Thoracic aorta (tissue), 2 donors: ENCODE measurements around the gene PLEKHH3. TPM values are rescaled to one million over a fixed set of nuclear protein-coding genes. Genes with fewer than 3 reads are reported as not detected.

Experiments used
- ATAC-seq: fragments of 150-250 bp; one replicate; pipeline ENCODE4 v1.8.0; 2017; ENCODE audit warnings: low read depth; ENCODE audit not compliant: insufficient number of reproducible peaks, low FRiP score
- DNase-seq: peaks from one replicate; pipeline ENCODE4 v3.0.0-alpha.2; 2020; ENCODE audit warnings: low spot score
- H3K27ac ChIP-seq, 2 donors: fragments of 200-600 bp; sonication (generic); 1 replicate in 1 of 2; 2 replicates in 1 of 2; pipeline ENCODE4 v1.5.1; 2016; ENCODE audit warnings: mild to moderate bottlenecking in 2 of 2, moderate library complexity in 2 of 2
- H3K27me3 ChIP-seq: fragments of 200-600 bp; sonication (generic); replicated peaks from 2 replicates; pipeline ENCODE4 v1.6.0; 2016; ENCODE audit warnings: mild to moderate bottlenecking; ENCODE audit not compliant: insufficient read depth
- H3K36me3 ChIP-seq: fragments of 200-600 bp; sonication (generic); one replicate; pipeline ENCODE4 v1.5.1; 2016
- H3K4me1 ChIP-seq, 2 donors: fragments of 200-600 bp; sonication (generic); 1 replicate in 1 of 2; 2 replicates in 1 of 2; pipeline versions ENCODE4 v1.5.1 to v1.6.0; 2016; ENCODE audit warnings: low read depth in 2 of 2, mild to moderate bottlenecking in 1 of 2; ENCODE audit not compliant: control insufficient read depth in 1 of 2
- H3K4me3 ChIP-seq: fragments of 200-600 bp; sonication (generic); 2 replicates; pipeline ENCODE4 v1.5.1; 2016; ENCODE audit warnings: mild to moderate bottlenecking
- H3K9me3 ChIP-seq: fragments of 200-600 bp; sonication (generic); 2 replicates; pipeline ENCODE4 v1.5.1; 2016
- total RNA-seq, 2 donors: library from RNA; depleted of rRNA; stranded (reverse); fragments of >200 nt; gene quantifications; one replicate each; pipeline versions ENCODE4 v1.1.0 to v1.2.3, GENCODE V29; 2016
- TF ChIP-seq, protein P1 (sequence below): fragments of 200-600 bp; sonication (generic); IDR thresholded peaks from one replicate; pipeline ENCODE4 v1.5.1; 2019; ENCODE audit warnings: antibody characterized with exemption

Gene PLEKHH3
- total RNA-seq, 2 donors from 2014 or later, result 54.8 to 59.2 TPM

DNA sequence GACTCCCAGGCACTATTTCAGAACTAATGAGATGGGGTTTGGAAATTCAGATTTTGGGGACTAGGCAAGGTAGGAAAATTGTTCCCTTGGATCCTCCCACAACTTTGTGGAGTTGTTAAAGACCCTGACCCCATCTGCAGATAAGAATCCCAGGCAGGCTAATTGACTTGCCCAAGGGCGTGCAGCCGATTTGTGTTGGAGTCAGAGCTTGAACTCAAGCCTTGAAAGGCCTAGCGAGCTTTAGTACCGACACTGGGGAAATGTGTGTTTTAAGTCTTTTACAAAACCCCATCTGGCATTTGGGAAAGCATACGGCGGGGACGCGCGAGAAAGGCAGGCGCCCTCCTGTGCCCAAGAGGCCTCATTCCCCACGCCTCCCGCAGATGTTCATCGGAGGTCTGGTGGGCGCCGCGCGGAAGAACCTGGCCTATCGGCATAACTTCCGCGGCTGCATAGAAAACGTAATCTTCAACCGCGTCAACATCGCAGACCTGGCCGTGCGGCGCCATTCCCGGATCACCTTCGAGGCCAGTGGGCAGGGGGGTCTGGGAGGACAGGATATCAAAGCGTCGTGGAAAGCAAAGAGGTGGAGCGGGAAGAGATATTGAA, 9.8 kb upstream of the PLEKHH3 start:
- Histone ChIP-seq H3K36me3 (peaks cover 7% of the 10 kb centered on the region), H3K9me3 (no peaks in the 10 kb centered on the region)

DNA sequence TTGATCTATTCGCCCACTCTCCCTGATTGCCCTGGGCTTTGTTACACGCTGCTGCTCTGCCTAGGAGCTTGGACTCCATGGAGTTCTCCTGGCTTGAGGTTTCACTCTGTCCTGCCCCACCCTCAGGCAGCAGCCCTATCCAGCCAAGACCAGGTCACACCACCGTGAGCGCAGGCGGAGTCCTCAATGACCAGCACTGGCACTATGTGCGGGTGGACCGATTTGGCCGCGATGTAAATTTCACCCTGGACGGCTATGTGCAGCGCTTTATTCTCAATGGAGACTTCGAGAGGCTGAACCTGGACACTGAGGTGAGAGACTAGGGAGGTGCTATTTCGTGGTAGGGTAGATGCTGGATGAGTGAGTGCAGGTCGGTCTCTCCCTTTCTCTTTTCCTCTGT, 9.0 kb upstream of the PLEKHH3 start:
- ATAC-seq, result no peak
- no peak overlapping the region for H3K27ac ChIP-seq
- H3K4me3 ChIP-seq, result no peak overlapping the region
- peaks cover 4% of the 10 kb centered on the region for H3K36me3 ChIP-seq
- H3K27me3 ChIP-seq, result no peaks in the 10 kb centered on the region
- peaks cover 10 to 24% of the 10 kb centered on the region in 2 donors for H3K4me1 ChIP-seq
- DNase-seq, result no peak
- TF ChIP-seq, protein P1, sequence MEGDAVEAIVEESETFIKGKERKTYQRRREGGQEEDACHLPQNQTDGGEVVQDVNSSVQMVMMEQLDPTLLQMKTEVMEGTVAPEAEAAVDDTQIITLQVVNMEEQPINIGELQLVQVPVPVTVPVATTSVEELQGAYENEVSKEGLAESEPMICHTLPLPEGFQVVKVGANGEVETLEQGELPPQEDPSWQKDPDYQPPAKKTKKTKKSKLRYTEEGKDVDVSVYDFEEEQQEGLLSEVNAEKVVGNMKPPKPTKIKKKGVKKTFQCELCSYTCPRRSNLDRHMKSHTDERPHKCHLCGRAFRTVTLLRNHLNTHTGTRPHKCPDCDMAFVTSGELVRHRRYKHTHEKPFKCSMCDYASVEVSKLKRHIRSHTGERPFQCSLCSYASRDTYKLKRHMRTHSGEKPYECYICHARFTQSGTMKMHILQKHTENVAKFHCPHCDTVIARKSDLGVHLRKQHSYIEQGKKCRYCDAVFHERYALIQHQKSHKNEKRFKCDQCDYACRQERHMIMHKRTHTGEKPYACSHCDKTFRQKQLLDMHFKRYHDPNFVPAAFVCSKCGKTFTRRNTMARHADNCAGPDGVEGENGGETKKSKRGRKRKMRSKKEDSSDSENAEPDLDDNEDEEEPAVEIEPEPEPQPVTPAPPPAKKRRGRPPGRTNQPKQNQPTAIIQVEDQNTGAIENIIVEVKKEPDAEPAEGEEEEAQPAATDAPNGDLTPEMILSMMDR, result no peak
- no peaks in the 10 kb centered on the region for H3K9me3 ChIP-seq

More for the DNA sequence above, 9.8 kb upstream of the PLEKHH3 start:
- TF ChIP-seq, protein P1, result no peak
- Histone ChIP-seq H3K27me3 (no peaks in the 10 kb centered on the region), H3K4me3 (no peak overlapping the region), H3K4me1 (peaks cover 6 to 18% of the 10 kb centered on the region in 2 donors), H3K27ac (no peak overlapping the region)
- no peak for DNase-seq
- ATAC-seq, result no peak

DNA sequence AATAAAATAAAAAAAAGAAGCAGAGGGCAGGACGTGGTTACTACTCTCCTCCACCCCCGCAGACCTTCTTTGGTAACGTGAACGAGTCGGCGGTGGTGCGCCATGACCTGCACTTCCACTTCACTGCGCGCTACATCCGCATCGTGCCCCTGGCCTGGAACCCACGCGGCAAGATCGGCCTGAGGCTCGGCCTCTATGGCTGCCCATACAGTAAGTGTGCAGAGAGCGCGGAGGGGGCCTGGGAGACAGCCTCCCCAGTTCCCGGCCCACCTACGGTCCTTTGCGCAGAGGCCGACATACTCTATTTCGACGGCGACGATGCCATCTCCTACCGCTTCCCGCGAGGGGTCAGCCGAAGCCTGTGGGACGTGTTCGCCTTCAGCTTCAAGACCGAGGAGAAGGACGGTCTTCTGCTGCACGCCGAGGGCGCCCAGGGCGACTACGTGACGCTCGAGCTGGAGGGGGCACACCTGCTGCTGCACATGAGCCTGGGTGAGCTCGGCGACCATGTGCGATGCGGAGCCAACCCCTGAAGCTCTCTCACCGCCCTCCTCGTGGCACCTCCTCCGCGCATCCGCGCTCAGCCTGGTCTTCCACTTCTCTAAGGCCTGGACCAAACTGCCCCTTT, 8.2 kb upstream of the PLEKHH3 start:
- no peaks in the 10 kb centered on the region for H3K27me3 ChIP-seq
- TF ChIP-seq, protein P1, result no peak
- H3K4me1 ChIP-seq, result peaks cover 18 to 32% of the 10 kb centered on the region in 2 donors
- H3K9me3 ChIP-seq, result no peaks in the 10 kb centered on the region
- ATAC-seq (no peak), DNase-seq (no peak)
- H3K36me3 ChIP-seq, result peaks cover 4% of the 10 kb centered on the region
- H3K27ac ChIP-seq, result no peak overlapping the region
- no peak overlapping the region for H3K4me3 ChIP-seq

DNA sequence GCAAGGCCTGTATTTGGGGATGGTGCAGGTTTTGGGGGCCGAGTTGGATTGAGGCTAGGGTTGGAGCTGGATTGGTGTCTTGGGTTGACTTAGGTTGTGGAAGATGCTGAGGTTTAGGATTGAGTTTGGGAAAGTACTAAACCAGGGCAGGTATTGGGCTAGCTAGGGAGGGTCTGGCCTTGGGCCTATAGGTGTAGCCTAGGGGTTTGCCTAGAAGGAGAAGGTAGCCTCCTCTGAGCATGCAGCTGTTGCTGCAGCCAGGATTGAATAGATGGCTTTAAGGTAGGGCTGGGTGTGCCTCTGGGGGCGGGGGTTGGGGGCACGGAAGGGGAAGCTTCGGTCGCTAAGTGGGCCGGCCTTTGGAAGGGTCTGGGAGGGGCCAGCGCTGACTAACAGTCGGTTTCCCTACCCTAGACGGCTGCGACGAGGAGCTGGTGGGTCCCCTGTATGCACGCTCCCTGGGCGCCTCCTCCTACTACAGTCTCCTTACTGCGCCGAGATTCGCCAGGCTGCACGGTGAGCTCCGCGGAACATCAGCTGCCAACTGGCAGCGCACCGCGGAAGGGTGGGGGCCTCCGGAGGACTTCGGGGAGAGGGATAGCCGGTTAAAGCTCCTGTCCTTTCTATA, 6.7 kb upstream of the PLEKHH3 start:
- H3K27me3 ChIP-seq, result no peaks in the 10 kb centered on the region
- H3K4me1 ChIP-seq, result peaks cover 30 to 46% of the 10 kb centered on the region in 2 donors
- peak overlapping the region; percentile 71 for H3K4me3 ChIP-seq
- ATAC-seq (no peak), DNase-seq (no peak)
- H3K9me3 ChIP-seq, result no peaks in the 10 kb centered on the region
- peaks cover 4% of the 10 kb centered on the region for H3K36me3 ChIP-seq
- no peak overlapping the region for H3K27ac ChIP-seq
- TF ChIP-seq, protein P1, result no peak

DNA sequence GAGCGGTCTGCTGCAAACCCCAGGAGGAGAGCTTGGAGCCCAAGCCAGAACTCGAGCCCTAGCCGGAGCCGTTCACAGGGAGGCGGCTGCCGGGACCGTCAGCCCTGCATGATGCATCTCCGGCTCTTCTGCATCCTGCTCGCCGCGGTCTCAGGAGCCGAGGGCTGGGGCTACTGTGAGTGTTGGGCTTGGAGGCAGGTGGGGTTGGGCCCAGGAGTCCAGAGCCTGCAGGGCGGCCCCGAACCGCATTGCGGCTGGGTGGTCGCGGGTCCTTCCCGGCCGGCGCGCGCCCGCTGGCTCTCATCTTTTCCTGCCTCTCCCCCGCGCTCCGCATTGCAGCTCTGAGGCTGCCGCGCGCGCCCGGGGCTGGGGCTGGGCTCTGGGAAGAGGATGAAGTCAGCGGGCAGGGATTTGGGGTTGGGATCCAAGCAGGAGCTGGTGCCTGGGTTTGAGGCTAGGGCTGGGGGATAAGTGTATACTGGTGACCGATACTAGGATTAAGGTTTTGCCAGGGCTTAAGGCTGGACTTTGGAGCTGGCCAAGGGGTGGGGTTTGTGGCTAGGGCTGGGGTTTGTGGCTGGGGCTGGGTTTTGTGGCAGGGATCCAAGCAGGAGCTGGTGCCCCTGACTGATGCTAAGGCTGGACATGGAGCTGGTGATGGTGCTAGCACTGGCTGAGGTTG, 6.1 kb upstream of the PLEKHH3 start:
- no peak for DNase-seq

More for the DNA sequence above, 6.1 kb upstream of the PLEKHH3 start:
- TF ChIP-seq, protein P1, result no peak
- peak overlapping the region; percentile 71 for H3K4me3 ChIP-seq
- no peaks in the 10 kb centered on the region for H3K27me3 ChIP-seq
- peaks cover 4% of the 10 kb centered on the region for H3K36me3 ChIP-seq
- H3K27ac ChIP-seq, result peak overlapping the region; percentile 52 to 61
- no peaks in the 10 kb centered on the region for H3K9me3 ChIP-seq
- no peak for ATAC-seq
- H3K4me1 ChIP-seq, result peaks cover 32 to 48% of the 10 kb centered on the region in 2 donors
